Skeletal muscle satellite cell (primary cell): Measurements from ENCODE around the gene VAV3.
A peak's percentile ranks its signal among the peaks of the same experiment; 100 is the strongest.

Experiments
- H3K27me3 ChIP-seq: 2 replicates; pipeline ENCODE4 v1.7.0; 2013; ENCODE audit warnings: low read length; ENCODE audit not compliant: control insufficient read depth, insufficient read depth
- H3K36me3 ChIP-seq: 2 replicates; pipeline ENCODE4 v1.7.0; 2013; ENCODE audit warnings: mild to moderate bottlenecking, control low read depth, low read length; ENCODE audit not compliant: insufficient read depth
- H3K4me1 ChIP-seq: 2 replicates; pipeline ENCODE4 v1.7.0; 2013; ENCODE audit warnings: low read length; ENCODE audit not compliant: control insufficient read depth, insufficient read depth
- H3K4me2 ChIP-seq: 2 replicates; pipeline ENCODE4 v1.7.0; 2013; ENCODE audit warnings: mild to moderate bottlenecking, low read length
- H3K4me3 ChIP-seq: 2 replicates; pipeline ENCODE4 v1.7.0; 2013; ENCODE audit warnings: low read length
- H3K9ac ChIP-seq: 2 replicates; pipeline ENCODE4 v1.7.0; 2013; ENCODE audit warnings: mild to moderate bottlenecking, low read depth, low read length, moderate library complexity
- H3K9me3 ChIP-seq: replicated peaks from 2 replicates; pipeline ENCODE4 v1.7.0; 2013; ENCODE audit warnings: mild to moderate bottlenecking, control low read depth, low read length

The VAV3 gene

GRCh38 chr1:107590900-107591622 is 373.9 kb downstream of the VAV3 start:
- Histone ChIP-seq H3K4me2 (no peak overlapping the region), H3K4me1 (no peaks in the 10 kb centered on the region), H3K9me3 (no peaks in the 10 kb centered on the region), H3K36me3 (no peaks in the 10 kb centered on the region), H3K27me3 (no peaks in the 10 kb centered on the region), H3K9ac (no peak overlapping the region), H3K4me3 (no peak overlapping the region)

- H3K4me2 ChIP-seq = no peak overlapping the region
- no peaks in the 10 kb centered on the region for H3K36me3 ChIP-seq
- H3K27me3 ChIP-seq = no peaks in the 10 kb centered on the region
- H3K9ac ChIP-seq = no peak overlapping the region
- no peaks in the 10 kb centered on the region for H3K9me3 ChIP-seq
- H3K4me3 ChIP-seq = no peak overlapping the region
- no peaks in the 10 kb centered on the region for H3K4me1 ChIP-seq
Observed at GRCh38 chr1:107590087-107590486, 374.9 kb downstream of the VAV3 start.

GRCh38 chr1:107588321-107588720 is 376.7 kb downstream of the VAV3 start:
- no peaks in the 10 kb centered on the region for H3K9me3 ChIP-seq
- no peak overlapping the region for H3K9ac ChIP-seq
- no peaks in the 10 kb centered on the region for H3K27me3 ChIP-seq
- no peaks in the 10 kb centered on the region for H3K36me3 ChIP-seq
- no peak overlapping the region for H3K4me3 ChIP-seq
- no peaks in the 10 kb centered on the region for H3K4me1 ChIP-seq
- H3K4me2 ChIP-seq = no peak overlapping the region

- H3K27me3 ChIP-seq = no peaks in the 10 kb centered on the region
- no peaks in the 10 kb centered on the region for H3K9me3 ChIP-seq
- no peak overlapping the region for H3K4me2 ChIP-seq
- H3K4me1 ChIP-seq = peaks cover 10% of the 10 kb centered on the region
- H3K36me3 ChIP-seq = no peaks in the 10 kb centered on the region
- H3K9ac ChIP-seq = no peak overlapping the region
- no peak overlapping the region for H3K4me3 ChIP-seq
Observed at GRCh38 chr1:107575226-107575625, 389.8 kb downstream of the VAV3 start.

DNA sequence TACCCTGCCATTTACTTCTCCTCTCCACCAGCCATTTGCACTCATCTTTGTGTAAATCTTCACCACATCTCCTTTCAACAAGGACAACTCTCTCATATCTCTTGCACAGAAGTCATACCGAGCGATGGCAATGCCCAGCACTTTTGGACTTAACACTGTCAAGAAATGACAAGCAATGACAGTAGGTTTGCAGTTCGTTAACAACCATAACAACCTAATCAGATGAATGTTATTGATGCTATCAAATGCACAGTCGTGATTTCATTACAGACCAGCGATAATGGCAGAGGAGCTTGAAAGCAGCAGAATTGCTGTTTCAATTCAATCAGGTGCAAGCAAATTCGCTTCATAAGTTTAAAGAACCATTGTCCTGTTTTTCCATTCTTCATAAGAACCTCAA is 390.9 kb downstream of the VAV3 start:
- H3K36me3 ChIP-seq = no peaks in the 10 kb centered on the region
- no peak overlapping the region for H3K4me3 ChIP-seq

GRCh38 chr1:107572674-107573211 is 392.2 kb downstream of the VAV3 start:
- H3K4me2 ChIP-seq = peak overlapping the region; percentile 15
- H3K9me3 ChIP-seq = no peaks in the 10 kb centered on the region
- H3K9ac ChIP-seq = no peak overlapping the region
- H3K4me3 ChIP-seq = no peak overlapping the region
- no peaks in the 10 kb centered on the region for H3K27me3 ChIP-seq
- H3K4me1 ChIP-seq = peaks cover 10% of the 10 kb centered on the region
- H3K36me3 ChIP-seq = no peaks in the 10 kb centered on the region

More for the DNA sequence above, 390.9 kb downstream of the VAV3 start:
- Histone ChIP-seq H3K27me3 (no peaks in the 10 kb centered on the region), H3K9ac (no peak overlapping the region), H3K4me1 (peaks cover 10% of the 10 kb centered on the region), H3K4me2 (no peak overlapping the region), H3K9me3 (no peaks in the 10 kb centered on the region)

DNA sequence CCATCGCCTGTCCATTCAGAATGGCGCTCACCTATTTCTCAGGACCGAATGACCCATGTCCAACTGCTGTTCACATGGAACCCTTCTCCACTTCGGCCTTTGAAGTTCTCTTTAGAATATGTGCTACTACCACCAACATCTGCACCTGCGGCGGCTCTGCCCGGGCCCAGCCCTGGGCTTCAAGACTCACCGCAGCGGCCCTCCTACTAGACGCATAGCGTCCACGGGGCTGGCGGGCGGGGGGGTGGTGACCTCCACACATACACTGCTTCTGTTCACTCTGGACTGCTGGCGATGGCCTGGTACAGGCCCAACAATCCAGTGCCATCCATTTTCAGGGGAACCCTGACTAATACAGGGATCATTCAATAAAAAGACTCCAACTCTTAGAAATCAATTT is 394.2 kb downstream of the VAV3 start:
- Histone ChIP-seq H3K36me3 (no peaks in the 10 kb centered on the region), H3K4me1 (peaks cover 10% of the 10 kb centered on the region), H3K9ac (no peak overlapping the region), H3K27me3 (no peaks in the 10 kb centered on the region), H3K4me2 (no peak overlapping the region), H3K4me3 (no peak overlapping the region), H3K9me3 (no peaks in the 10 kb centered on the region)

DNA sequence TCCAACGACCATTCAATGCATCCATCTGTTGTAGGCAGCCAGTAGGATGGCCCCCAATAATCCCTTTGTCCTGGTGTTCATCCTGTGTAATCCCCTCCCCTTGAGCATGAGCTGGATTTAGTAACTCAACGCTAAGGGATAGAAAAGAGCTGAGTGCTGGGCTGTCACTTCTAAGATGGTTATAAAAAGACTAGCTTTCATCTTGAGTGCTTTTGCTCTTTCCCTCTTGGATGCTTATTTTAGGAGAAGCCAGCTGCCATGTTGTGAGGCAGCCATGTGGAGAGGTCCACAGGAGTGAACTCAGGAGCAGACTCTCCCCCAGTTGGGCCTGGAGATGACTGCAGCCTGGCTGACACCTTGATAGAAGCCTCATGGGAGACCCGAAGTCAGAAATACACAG is 401.5 kb downstream of the VAV3 start:
- Histone ChIP-seq H3K4me2 (no peak overlapping the region), H3K9me3 (no peaks in the 10 kb centered on the region), H3K36me3 (no peaks in the 10 kb centered on the region), H3K4me3 (no peak overlapping the region), H3K4me1 (no peaks in the 10 kb centered on the region), H3K27me3 (no peaks in the 10 kb centered on the region), H3K9ac (no peak overlapping the region)

DNA sequence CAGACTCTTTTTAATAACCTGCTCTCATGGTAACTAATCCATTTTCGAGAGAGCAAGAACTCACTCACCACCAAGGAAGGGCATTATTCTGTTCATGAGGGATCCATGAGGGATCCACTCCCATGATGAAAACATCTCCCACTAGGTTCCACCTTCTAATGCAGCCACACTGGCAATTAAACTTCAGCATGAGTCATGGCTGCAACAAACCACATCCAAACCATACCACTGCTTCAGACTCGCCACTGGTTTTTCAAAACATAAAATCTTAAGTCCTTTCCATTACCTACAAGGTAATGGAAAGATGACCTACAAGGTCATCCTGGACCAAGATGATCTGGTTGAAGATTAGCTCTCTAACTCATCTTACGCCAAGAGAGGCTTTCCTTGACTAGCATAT is 405.1 kb downstream of the VAV3 start:
- Histone ChIP-seq H3K36me3 (no peaks in the 10 kb centered on the region), H3K4me1 (no peaks in the 10 kb centered on the region), H3K9ac (no peak overlapping the region), H3K9me3 (no peaks in the 10 kb centered on the region), H3K4me3 (no peak overlapping the region), H3K27me3 (no peaks in the 10 kb centered on the region), H3K4me2 (no peak overlapping the region)

GRCh38 chr1:107557095-107557494 is 407.9 kb downstream of the VAV3 start:
- no peaks in the 10 kb centered on the region for H3K36me3 ChIP-seq
- H3K4me3 ChIP-seq = no peak overlapping the region
- no peaks in the 10 kb centered on the region for H3K27me3 ChIP-seq
- no peaks in the 10 kb centered on the region for H3K9me3 ChIP-seq
- no peak overlapping the region for H3K4me2 ChIP-seq
- H3K4me1 ChIP-seq = no peaks in the 10 kb centered on the region
- H3K9ac ChIP-seq = no peak overlapping the region

GRCh38 chr1:107555578-107555977 is 409.4 kb downstream of the VAV3 start:
- Histone ChIP-seq H3K4me2 (no peak overlapping the region), H3K4me3 (no peak overlapping the region), H3K27me3 (no peaks in the 10 kb centered on the region), H3K9me3 (no peaks in the 10 kb centered on the region), H3K9ac (no peak overlapping the region), H3K36me3 (no peaks in the 10 kb centered on the region), H3K4me1 (no peaks in the 10 kb centered on the region)

- no peaks in the 10 kb centered on the region for H3K27me3 ChIP-seq
- no peak overlapping the region for H3K4me3 ChIP-seq
- no peak overlapping the region for H3K9ac ChIP-seq
- peaks cover 7% of the 10 kb centered on the region for H3K4me1 ChIP-seq
- H3K9me3 ChIP-seq = no peaks in the 10 kb centered on the region
- no peaks in the 10 kb centered on the region for H3K36me3 ChIP-seq
- no peak overlapping the region for H3K4me2 ChIP-seq
Observed at GRCh38 chr1:107552781-107553180, 412.2 kb downstream of the VAV3 start.
